GM13977 (cell line): ENCODE measurements around the gene BTBD16.

Experiments
- DNase-seq: peaks from one replicate; pipeline ENCODE4 v3.0.0; 2012; ENCODE audit warnings: low spot score
- CTCF ChIP-seq: IDR thresholded peaks from 2 replicates; pipeline ENCODE4 v1.5.1; 2012; ENCODE audit warnings: mild to moderate bottlenecking, control low read depth; ENCODE audit not compliant: insufficient read depth; ENCODE audit errors: extremely low read depth, missing control alignments
- in situ Hi-C: fragments of 300-500 bp; cut with MboI; formaldehyde crosslinking; loops from one replicate; pipeline ENCODE4 v1.12.0; 2022; ENCODE audit warnings: low sequenced_read_pairs, low pct_unique_long_range_greater_than_20kb, mixed read lengths, inconsistent platforms; ENCODE audit not compliant: unreplicated experiment

BTBD16 gene

DNA sequence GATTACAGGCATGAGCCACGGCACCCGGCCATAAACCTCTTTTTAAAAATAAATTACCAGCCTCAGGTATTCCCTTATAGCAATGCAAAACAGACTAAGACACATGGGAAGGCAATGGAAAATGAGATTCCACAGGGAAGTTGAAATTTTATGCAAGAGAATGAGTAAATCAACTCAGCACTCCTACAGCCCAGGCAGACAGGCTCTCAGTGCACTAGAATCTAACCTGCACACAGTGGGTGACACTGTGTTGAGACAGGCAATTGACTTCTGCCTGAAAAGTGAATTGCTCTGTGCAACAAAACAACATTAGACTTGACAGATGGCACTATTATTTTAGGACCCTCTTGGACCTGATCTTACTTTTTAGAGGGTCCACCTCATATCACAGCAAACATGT lies 83.3 kb downstream of the BTBD16 start:
- TF ChIP-seq CTCF = no peak
- in situ Hi-C loops = no loop called here
- DNase-seq = no peak

GRCh38 chr10:122357685-122358084 lies 86.6 kb downstream of the BTBD16 start:
- in situ Hi-C loops = no loop called here
- no peak for TF ChIP-seq CTCF
- no peak for DNase-seq

DNA sequence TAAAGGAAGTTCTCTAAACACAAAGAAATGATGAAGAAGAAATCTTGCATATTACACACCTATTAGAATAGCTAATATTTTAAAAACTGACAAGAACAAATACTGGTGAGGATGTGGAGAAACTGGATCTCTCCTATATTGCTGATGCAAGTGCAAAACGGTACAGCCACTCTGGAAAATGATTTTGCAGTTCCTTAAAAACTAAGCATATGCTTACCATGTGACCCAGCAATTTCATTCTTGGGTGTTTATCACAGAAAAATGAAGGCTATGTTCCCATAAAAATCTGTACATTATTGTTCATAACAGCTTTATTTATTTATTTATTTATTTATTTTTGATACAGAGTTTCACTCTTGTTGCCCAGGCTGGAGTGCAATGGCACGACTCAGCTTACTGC lies 88.5 kb downstream of the BTBD16 start:
- no peak for TF ChIP-seq CTCF
- DNase-seq = no peak
- in situ Hi-C loops = no loop called here

GRCh38 chr10:122361046-122361445 lies 90.0 kb downstream of the BTBD16 start:
- DNase-seq = no peak
- TF ChIP-seq CTCF = no peak

DNA sequence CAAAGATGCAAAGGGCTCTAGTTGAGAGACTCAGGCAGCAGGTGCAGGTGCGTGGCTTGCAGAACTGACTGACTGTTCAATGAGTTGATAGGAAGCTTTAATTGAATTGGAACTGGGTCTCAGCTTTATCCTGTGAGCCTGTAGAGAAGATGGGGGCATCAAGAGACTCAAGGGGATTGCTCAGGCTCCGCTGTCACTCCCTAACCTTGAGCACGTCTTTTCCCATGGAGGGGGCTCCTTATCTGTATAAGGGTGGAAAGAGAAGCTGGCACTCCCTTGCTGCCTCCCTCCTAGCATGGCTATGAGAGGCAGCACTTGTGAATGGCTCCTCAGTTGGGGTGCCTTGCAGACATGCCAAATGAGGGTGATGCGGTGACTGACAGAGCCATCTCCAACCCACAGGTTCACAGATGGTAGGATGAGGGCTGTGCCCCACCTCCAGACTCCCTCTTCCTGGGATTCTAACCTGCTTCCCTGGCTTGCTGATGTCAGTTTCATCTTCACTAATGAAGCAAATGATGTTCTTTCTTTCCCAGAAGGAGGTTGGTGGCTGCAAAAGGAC lies 91.0 kb downstream of the BTBD16 start:
- no peak for DNase-seq
- in situ Hi-C loops = no loop called here
- TF ChIP-seq CTCF = no peak

More at GRCh38 chr10:122361046-122361445, 90.0 kb downstream of the BTBD16 start:
- in situ Hi-C loops = no loop called here

DNA sequence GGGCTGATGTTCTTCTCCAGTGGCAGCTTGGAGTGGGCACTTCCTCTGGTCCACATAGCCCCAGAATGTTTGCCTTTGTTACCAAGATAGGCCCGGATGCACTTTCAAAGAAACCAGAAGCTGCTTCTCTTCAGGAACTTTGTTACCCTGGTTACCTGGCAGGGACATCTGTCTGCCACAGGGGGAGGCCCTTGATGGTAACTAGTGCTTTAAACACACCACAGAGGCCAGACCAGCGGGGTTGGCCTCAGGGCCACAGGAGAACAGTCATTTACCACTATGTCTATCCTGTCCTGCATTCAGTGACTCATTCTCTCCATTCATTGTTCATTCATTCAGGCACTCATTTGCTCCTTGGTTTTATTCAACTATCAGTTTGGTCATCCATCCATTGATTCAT lies 91.5 kb downstream of the BTBD16 start:
- TF ChIP-seq CTCF = no peak
- DNase-seq = no peak
- in situ Hi-C loops = no loop called here

- in situ Hi-C loops = no loop called here
- TF ChIP-seq CTCF = no peak
Observed at GRCh38 chr10:122363311-122363710, 92.2 kb downstream of the BTBD16 start.

More at GRCh38 chr10:122363311-122363710, 92.2 kb downstream of the BTBD16 start:
- no peak for DNase-seq
